NCI-H460 (cell line): ENCODE results near the gene KLK7. TPM values are rescaled to one million over a fixed set of nuclear protein-coding genes. Genes with fewer than 3 reads are reported as not detected.

Source experiments
- DNase-seq: peaks from one replicate; pipeline ENCODE4 v3.0.0-alpha.2; 2016; ENCODE audit warnings: low read depth; ENCODE audit errors: extremely low read depth
- polyA plus RNA-seq: library from polyadenylated mRNA; depleted of rRNA; stranded (reverse); fragments of >200 nt; gene quantifications from 2 replicates; pipeline ENCODE4 v1.2.3, GENCODE V29; 2014; cell fraction: nucleus; rRNA removed
- total RNA-seq: library from RNA; depleted of rRNA; stranded (reverse); fragments of >200 nt; shearing (Covaris generic); gene quantifications from 2 replicates; pipeline ENCODE4 v1.2.3, GENCODE V29; 2014; rRNA removed

Gene KLK7
- not detected in 2 replicates for total RNA-seq
- polyA plus RNA-seq = not detected in 2 replicates

DNA sequence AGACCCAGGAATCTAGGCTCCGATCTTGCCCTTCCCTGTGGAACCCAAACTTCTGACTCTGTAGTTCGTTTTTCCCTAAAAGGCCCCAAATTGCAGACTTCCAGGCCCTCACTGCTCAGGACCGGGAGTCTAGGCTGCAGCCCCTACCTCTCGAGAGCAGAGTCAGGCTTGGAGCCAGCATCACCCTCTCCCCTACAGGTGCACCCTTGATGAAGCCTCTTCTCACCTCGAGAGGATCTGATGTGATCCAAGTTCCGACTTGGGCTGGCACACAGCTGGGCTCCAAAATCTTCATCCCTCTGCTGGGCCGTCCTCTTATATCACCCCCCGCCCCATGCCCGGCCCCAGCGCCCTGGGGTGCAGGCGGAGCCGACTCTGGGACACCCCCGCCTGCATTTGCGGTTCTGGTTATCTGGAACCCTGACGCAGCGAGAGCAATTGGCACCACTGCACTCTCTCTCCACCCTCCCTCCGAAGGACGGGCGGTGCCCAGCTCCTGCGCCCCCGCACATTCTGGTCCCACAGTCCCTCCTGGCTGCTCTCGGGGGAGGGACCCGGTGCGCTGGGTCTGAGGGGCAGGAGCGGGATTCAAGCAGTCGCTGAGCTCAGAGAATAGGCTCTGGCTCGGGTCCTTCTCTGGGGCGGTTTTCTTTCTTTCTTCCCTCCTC, at the start of gene KLK7:
Gene KLK7 (minus strand): TSS at position 293 of the 668 bp plus-strand sequence. CDS start 1,518 bp downstream, outside the sequence.
- DNase-seq = no peak

DNA sequence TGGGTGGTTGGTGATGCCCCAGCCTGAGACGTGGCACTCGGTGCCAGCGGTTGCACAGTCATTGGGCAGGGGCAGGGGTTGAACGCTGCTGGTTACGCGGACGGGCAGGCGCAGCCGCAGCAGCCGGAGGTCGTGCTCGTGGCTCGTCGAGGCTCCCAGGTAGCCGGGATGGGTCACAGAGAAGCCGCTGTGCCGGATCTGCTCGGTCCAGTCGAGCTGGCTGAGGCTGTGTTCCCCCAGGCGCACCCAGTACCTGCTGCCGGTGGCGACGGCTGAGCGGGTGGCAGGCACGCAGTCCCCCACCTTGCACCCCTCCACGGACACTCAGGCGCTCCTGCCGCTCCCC, 48.1 kb upstream of the KLK7 start:
- no peak for DNase-seq

DNA sequence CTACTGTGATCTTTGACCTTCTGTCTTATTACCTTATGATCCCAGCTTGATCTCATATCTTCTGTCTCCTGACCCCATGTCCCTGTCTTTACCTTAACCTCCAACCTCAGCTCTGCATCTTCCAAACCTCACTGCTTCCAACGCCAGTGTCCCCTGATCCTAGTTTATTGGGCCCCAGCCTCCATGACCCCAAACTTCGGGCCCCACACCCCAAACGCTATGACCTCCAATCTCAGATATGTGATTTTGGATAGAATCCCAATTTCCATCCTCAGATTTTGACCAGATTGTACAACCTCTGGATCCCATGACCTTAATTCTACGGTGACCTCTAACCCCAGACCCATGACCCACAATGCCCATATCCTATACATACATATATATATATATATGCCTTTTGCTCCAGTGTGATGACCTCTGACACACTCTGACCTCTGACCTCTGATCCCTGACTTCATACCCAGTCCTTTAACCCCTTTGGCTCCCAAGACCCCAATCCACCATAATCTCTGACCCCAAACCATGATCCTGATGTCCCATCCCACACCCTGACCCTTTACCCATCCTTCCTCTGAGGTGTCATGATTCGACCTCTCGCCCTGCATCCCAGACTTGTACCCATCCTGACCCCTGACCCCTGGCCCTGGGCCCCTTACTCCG, 47.6 kb upstream of the KLK7 start:
- DNase-seq = no peak

DNA sequence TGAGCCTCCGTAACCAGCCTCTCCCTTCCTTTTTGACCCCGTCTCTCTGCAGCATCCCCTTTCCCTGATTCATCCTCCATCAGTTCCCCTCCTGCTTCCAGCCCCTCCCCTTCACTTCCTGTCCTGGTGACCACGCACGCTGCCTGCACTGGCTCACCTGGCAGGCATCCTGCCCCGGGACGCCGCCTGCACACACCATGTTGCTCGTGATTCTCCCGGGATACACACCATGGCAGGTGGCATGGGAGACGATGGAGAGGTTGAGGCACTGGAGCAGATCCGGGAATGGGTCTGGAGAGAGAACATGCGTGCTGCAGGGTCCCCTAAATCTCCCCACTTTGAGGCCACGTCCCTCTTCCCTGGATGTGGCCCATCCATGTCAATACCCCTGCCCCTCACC, 46.9 kb upstream of the KLK7 start:
- no peak for DNase-seq

DNA sequence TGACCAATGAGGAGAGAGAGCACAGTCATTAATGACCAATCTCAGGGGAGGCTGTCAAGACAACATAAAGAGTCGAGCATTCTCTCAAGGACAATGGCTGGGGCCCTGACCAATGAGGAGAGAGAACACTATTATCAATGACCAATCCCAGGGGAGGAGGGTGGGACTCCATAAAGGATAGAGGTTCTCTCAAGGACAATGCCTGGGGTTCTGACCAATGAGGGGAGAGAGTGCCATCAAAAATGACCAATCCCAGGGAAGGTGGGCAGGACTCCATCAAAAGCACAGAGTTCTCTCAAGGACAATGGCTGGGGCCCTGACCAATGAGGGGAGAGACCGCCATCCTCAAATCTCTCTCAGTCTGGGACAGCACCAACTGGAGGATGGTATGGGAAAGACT, 46.0 kb upstream of the KLK7 start:
- DNase-seq = no peak

DNA sequence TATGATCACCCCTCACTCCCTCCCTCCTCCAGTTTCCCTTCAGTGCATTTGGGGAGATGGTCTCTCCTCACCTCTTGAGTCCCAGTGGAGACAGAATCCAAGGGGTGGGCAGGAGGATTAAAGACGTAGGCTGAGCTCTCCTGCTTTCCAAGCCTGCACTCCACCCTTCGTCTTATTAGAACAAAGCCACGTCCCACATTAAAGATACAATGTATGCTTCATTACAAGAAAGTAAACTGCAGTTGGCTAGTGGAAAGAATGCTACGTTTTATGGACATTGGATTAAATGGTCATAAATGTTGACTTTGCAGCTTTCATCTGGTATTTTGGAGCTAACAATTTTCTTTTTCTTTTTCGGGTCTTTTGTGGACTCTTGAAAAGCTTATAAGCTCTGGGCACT, 44.2 kb upstream of the KLK7 start:
- DNase-seq = no peak

DNA sequence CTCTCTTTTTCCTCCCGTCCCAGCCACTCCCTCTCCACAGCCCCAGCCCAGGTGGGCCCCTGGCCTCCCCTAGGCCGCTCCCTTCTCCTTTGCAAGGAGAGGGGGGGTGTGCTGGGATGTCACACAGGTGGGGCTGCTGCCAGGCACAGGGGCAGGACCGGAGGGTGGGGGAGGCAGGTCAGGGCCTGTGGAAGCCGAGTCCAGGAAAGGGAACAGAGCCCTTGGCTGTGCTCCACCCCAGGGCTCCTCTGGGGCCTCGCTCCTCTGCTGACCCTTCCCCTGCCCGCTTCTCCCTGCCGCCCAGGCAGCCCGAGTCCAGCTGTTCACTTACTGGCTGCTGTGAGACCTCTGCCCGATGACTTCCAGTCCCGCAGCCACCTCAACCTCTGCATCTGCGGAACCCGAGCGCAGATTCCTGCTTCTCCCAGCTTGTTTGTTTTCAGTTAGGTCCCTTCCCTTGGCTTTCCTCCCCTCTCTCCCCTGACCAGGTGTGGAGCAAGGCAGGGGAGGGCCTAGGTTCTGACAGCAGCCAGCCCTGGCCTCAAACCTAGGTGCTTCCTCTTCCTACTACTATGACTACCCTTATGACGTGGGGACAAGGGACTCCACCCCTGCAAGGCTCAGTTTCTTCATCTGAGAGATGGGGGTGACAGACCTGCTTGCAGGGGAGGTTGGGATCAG, 43.5 kb upstream of the KLK7 start:
- no peak for DNase-seq

DNA sequence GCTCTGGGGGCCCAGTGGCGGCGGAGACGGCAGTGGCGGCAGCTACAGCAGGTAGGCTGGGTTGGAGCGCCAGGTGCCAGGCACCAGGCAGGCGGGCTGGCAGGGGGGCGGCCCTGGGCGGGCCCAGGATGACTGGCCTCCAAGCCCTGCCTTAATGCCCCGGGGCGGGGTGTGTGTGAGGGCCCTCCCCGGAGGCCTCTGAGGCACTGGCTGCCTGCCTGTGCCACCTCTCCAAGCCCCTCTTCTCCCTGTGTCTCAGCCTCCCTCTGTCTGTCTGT, 42.8 kb upstream of the KLK7 start, which contains the start of gene KLK11:
Gene KLK11 (minus strand): TSS at position 63 of the 278 bp plus-strand sequence. CDS start 985 bp downstream, outside the sequence.
- DNase-seq = no peak

DNA sequence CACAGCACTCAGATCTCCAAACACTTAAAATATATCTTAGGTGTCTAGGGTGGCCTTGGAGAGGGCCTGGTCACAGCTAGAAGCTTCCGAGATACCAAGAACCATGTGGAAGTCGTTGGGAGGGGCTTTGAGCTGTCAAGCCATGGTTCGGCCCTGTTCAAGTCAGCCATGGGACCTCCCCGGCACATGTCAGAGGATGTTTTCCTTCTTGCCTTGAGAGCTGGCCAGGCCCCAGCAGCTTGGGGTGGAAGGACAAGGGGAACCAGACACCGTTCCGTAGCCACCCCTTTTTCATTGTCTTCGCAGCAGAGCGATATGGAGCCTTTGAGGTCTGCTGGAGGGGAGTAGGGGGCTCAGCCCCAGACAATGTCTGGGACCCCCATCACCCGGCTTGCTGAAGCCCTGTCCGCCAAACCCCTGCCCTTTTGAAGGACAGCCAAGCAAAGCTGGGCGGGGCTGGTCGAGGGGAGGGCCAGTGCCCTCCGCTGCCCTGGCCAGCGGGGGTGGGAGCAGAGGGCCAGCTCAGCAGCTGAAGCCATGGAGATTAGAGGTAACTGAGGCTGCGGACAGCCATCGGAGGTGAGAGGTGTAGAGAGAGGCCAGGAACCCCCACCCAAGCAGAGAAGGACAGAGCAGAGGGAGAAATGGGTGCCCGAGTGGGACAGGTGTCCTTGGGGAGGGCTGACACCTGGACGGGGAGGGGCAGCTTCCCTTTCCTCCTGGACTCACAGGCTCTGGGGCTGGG, 42.3 kb upstream of the KLK7 start:
- no peak for DNase-seq

DNA sequence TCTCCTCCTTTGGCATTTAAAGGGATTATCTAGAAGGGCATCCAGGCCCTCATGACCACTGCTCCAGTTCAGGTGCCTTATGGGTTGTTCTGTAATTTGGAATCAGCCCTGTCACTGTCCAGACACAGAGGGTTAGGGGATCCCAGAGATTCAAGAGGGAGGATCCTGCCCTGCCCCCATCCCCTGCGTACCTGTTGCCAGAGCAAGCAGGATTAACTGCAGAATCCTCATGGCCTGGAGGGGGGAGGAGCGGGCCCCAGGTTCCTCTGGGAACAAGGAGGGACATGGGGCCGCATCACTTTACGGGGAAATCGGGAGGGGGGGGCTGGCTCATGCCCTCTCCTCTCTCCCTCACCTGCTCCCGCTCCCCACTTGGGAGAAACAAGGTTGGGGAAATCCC, 41.7 kb upstream of the KLK7 start:
- DNase-seq = no peak

DNA sequence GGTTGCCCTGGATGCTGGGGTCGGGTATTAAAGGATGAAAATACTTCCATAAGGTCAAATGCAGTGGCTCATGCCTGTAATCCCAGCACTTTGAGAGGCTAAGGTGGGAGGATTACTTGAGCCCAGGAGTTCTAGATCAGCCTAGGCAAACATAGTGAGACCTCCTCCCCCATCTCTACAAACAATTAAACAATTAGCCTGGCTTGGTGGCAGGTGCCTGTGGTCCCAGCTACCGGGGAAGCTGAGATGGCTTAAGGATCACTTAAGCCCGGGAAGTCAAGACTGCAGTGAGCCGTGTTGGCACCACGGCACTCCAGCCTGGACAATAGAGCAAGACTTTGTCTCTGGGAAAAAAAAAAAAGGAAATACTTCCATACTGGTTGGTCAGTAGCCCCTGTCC, 41.2 kb upstream of the KLK7 start:
- DNase-seq = no peak

DNA sequence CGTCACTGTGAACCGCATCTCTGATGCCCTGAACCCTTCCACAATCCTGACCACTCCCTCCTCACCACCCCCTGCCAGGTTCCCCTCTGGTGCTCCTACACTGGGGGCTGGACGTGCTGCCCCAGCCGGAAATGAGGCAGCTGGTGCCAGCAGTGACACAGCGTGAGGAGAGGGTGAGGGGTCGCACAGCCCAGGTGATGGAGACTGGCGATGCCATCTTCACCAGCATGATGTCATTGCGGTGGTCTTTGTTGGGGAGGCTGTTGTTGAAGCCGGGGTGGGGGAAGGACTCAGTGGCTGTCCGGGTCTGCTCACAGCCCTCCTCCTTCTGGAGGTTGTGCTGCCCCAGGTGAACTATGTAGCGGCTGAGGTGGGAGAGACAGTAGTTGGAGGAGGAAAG, 40.2 kb upstream of the KLK7 start:
- no peak for DNase-seq

DNA sequence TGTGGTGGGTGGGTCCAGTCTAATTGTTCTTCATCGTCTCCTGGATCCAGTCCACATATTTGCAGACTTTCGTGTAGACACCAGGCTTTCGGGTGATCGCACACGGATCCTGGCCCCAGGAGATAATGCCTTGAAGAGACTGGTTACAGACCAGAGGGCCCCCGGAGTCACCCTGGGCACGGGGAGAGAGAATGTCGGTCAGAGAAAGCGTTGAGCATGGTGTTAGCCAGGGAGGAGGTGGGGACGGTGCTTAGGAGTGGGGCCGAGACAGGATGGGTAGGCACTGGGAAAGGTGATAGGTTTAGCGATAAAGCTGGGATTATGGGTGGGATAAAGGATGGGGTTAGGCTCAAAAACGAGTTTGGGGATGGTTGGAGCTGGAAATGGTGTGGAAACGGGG, 38.8 kb upstream of the KLK7 start:
- DNase-seq = no peak

DNA sequence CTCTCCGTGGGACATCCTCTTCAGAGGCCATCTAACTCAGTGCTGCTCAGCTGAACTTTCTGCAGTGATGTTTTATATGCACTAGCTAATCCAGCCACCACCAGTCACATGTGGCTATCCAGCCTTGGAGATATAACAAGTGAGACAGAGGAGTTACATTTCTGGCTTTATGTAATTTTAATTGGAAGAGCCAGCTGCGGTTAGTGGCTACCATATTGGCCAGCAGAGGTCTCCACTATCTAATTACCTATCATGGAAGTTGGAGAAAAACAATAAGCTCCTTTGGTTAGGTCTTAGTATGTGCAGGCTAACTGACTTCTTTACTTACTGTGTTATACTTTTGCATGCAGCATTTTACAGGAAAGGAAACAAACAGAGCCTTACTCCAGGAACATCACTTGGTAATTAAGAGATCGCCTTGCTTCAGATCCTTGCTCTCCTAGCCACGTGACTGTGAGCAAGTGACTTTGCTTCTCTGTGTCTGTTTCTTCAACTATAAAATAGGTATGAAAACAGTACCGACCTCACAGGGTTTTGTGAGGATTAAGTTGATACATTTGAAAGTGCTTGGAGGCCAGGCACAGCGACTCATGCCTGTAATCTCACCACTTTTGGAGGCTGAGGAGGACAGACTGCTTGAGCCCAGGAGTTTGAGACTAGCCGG, 37.4 kb upstream of the KLK7 start:
- peak; percentile 31 for DNase-seq

DNA sequence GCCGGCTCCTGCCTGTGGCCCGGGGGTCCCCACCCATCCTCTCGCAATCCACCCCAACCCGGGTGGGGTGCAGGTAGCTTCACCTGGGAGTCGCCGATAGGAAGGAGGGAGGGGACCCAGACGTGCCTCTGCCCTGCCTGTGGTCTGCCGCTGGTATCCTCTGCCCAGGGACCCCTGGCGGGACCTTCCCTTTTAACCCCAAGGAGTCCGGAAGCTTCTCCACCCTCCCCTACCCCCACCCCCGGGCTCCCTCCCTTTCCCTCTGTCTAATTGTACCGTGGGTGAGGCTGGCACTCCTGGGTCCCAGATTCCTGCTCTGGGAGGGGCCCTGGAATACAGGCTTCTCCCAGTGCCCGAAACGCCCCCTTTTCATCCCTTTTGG, 35.8 kb upstream of the KLK7 start, which contains the start of gene KLK10:
Gene KLK10 (minus strand): TSS at position 166 of the 382 bp plus-strand sequence. CDS start 579 bp downstream, outside the sequence.
- DNase-seq = no peak

DNA sequence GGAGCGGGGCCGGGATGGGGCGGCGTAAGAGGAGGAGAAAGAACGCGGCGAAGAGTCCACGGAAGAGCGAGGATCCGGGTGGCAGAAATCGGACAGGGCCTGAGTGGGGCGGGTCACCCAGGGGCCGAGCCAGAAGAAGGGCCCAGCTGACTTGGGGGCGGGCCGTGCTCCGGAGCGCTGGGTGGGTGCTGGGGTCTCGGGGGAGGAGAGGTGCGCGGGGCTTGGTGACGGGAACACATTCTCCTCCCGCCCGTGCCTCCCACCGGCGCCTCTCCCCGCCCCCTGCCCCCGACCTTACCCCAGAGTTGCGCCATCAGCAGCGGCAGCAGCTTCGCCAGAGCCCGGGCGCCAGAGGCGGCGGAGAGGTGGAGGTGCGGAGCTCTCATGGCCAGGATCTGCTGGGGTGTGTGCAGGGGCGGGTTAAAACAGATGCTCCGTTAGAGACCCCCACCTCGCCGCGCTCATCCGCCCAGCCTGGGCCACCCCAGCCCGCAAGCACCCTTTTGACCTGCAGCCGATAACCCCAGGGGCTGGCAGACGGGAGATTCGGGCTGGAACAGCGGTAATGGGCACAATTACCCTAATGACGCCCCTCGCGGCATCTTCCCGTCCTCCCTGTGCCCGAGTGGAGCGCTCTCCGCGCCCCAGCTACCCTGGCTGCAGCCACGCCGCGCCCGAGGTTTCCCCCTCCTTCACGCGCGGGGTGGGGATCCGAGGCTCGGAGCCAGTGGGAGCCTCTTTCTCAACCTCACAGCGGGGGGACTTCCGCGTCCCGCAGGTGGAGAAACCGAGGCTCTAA, 35.2 kb upstream of the KLK7 start:
- DNase-seq = no peak

DNA sequence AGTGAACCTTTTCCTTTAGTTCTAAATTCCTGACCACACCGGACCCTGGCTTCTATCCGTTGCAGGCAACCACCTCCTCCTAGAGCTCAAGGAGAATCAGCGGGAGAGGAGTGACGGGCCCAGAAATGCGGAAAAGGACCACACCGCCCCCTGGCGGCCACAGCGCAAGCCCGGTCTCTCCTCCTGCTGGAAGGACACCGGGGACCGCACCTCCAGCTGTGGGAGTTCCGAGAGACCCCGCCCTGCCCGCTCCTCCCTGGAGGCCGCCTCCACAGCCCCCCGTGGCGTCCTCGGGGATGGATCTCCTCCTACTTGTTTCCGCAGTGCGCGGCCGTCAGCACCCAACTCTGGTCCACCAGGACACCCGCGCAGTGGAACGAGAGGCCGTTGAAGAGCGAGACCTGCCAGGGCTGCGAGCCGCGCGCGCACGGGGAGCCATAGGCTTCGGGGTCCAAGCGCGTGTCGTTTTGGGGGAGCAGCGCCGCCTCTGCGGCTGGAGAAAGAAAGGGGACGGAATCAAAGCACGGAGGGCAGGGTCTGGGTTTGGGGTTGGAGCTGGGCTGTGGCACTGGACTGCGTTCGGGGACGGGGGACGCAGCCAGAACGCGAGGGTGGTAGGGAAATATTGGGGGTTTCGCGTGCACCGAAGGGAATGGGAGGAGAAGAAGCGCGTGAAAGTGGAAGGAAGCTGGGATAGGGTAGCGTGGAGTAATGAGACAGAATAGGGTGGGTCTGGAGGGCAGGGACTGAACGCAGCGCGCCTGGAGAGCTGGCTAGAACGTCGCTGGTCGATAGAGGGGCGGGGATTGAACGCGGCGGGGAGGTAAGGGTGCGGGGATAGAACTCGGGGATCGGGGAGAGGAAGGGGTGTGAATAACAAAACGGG, 33.3 kb upstream of the KLK7 start:
- peak; percentile 46 for DNase-seq

DNA sequence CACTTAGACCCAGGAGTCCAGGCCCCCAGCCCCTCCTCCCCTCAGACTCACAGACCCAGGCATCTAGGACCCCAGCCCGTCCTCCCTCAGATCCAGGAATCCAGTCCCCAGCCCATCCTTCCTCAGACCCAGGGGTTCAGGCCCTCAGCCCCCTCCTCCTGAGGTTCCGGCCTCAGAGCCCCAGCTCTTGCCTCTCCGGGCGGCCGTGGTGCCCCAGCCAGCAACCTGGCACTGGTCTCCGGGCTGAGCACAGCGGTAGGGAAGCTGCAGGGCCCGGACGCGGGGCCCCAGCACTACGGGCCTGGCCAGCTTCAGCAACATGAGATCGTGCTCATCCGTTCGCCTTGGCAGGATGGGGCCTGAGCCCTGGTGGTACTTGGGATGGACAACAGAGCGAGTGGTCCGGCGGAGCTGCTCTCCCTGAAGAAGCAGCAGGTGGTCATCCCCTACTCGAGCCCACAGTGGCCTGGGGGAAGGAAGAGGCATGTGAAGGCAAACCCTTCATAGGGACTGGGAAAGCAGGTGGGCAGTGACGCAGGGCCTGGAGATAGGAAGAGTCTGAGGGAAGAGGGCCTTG, 32.1 kb upstream of the KLK7 start:
- DNase-seq = no peak

DNA sequence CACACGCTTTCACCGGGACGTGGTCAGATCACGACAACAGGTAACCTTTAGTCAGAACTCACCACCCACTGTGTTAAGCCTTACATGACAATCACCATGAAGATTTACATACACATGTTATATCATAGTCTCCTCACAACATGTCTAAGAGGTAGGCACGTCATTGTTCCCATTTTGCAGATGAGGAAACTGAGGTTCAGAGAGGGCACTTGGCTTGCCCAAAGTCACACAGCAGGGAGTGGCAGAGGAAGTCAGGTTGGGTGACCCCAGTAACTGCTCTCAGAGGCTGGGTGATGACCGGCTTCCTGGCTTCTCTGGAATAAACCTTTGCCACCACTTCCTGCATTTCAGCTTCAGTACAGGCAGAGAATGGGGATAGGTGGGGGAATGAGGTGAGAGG, 30.5 kb upstream of the KLK7 start:
- DNase-seq = no peak
